Sigmoid colon (tissue), 4 donors: ENCODE measurements around the gene EIF4EBP2.

Experiments used
- EP300 ChIP-seq, 4 donors: sonication (generic); formaldehyde crosslinking; IDR thresholded peaks; one replicate each; pipeline ENCODE4 v1.6.1; 2017; ENCODE audit warnings: antibody characterized with exemption in 4 of 4
- POLR2A ChIP-seq, 2 donors: fragments of 450-650 bp; IDR thresholded peaks; one replicate each; pipeline ENCODE4 v1.6.1; 2016; ENCODE audit warnings: antibody characterized with exemption in 2 of 2, mild to moderate bottlenecking in 2 of 2, moderate library complexity in 2 of 2
- POLR2AphosphoS5 ChIP-seq, 4 donors: sonication (generic); formaldehyde crosslinking; IDR thresholded peaks; one replicate each; pipeline ENCODE4 v1.6.1; 2017; ENCODE audit warnings: antibody characterized with exemption in 4 of 4
- TF ChIP-seq, protein P1 (sequence below), 4 experiments: fragments of 450-650 bp in 3 of 4; fragments of 200-600 bp in 1 of 4; IDR thresholded peaks; one replicate each; pipeline ENCODE4 v1.5.1; 2016 to 2019; ENCODE audit warnings: antibody characterized with exemption in 4 of 4, mild to moderate bottlenecking in 3 of 4, moderate library complexity in 2 of 4

- TF ChIP-seq, protein P1, sequence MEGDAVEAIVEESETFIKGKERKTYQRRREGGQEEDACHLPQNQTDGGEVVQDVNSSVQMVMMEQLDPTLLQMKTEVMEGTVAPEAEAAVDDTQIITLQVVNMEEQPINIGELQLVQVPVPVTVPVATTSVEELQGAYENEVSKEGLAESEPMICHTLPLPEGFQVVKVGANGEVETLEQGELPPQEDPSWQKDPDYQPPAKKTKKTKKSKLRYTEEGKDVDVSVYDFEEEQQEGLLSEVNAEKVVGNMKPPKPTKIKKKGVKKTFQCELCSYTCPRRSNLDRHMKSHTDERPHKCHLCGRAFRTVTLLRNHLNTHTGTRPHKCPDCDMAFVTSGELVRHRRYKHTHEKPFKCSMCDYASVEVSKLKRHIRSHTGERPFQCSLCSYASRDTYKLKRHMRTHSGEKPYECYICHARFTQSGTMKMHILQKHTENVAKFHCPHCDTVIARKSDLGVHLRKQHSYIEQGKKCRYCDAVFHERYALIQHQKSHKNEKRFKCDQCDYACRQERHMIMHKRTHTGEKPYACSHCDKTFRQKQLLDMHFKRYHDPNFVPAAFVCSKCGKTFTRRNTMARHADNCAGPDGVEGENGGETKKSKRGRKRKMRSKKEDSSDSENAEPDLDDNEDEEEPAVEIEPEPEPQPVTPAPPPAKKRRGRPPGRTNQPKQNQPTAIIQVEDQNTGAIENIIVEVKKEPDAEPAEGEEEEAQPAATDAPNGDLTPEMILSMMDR (IDR thresholded peaks at IDR 0.05) = no peak
- no peak for TF ChIP-seq POLR2A (IDR thresholded peaks at IDR 0.05)
- TF ChIP-seq POLR2AphosphoS5 (IDR thresholded peaks at IDR 0.05) = peak in 1 of 4 donors; percentile 30
- no peak for TF ChIP-seq EP300 (IDR thresholded peaks at IDR 0.05)
Observed at GRCh38 chr10:70410608-70411007, 6.7 kb downstream of the EIF4EBP2 start.
